Muscle of arm (tissue), 12 donors: Measurements from ENCODE around the gene GVQW3. TPM values are rescaled to one million over a fixed set of nuclear protein-coding genes. Genes with fewer than 3 reads are reported as not detected.
A peak's percentile ranks its signal among the peaks of the same experiment; 100 is the strongest.
"Not testable (repeated sequence)": the region's sequence is repeated elsewhere in the genome, so short reads cannot be mapped to it uniquely, and the experiment has no call there.

Source experiments
- DNase-seq: peaks from one replicate; pipeline ENCODE4 v3.0.0-alpha.2; 2013
- polyA plus RNA-seq, 12 donors: library from polyadenylated mRNA; unstranded; fragments of 120-200 nt; gene quantifications; one replicate each; pipeline ENCODE4 v1.2.1, GENCODE V29; 2013; ENCODE audit not compliant: insufficient read length in 12 of 12

Gene GVQW3
- polyA plus RNA-seq, 12 donors: 2.8 to 8.1 (median 5.1) TPM; not detected in 2

GRCh38 chr11:76380159-76380976 is 755 bp upstream of the GVQW3 start:
- peak; percentile 15 for DNase-seq

GRCh38 chr11:76382209-76382608 is 1.1 kb downstream of the GVQW3 start:
- no peak for DNase-seq

GRCh38 chr11:76385903-76386302 is 4.8 kb downstream of the GVQW3 start:
- no peak for DNase-seq

GRCh38 chr11:76388408-76388807 is 7.3 kb downstream of the GVQW3 start:
- no peak for DNase-seq

GRCh38 chr11:76391021-76391420 is 9.9 kb downstream of the GVQW3 start:
- no peak for DNase-seq

GRCh38 chr11:76391811-76392475 is 10.8 kb downstream of the GVQW3 start:
- DNase-seq: no peak

GRCh38 chr11:76392870-76393269 is 11.7 kb downstream of the GVQW3 start:
- no peak for DNase-seq

- no peak for DNase-seq
These were observed 13.3 kb downstream of the GVQW3 start for GRCh38 chr11:76394411-76394810.

GRCh38 chr11:76395296-76395695 is 14.2 kb downstream of the GVQW3 start:
- DNase-seq: no peak

- DNase-seq: no peak
These were observed 16.3 kb downstream of the GVQW3 start for GRCh38 chr11:76397383-76397782.

GRCh38 chr11:76400967-76401366 is 19.8 kb downstream of the GVQW3 start:
- no peak for DNase-seq

- DNase-seq: not testable (repeated sequence)
These were observed 20.4 kb downstream of the GVQW3 start for GRCh38 chr11:76401484-76401883.

GRCh38 chr11:76406359-76406758 is 25.2 kb downstream of the GVQW3 start:
- DNase-seq: no peak

- DNase-seq: no peak
These were observed 27.2 kb downstream of the GVQW3 start for GRCh38 chr11:76408171-76408965.

GRCh38 chr11:76410851-76411357 is 29.8 kb downstream of the GVQW3 start:
- DNase-seq: peak; percentile 14

GRCh38 chr11:76415073-76415472 is 34.0 kb downstream of the GVQW3 start:
- no peak for DNase-seq

- DNase-seq: no peak
These were observed 38.8 kb downstream of the GVQW3 start for GRCh38 chr11:76419896-76420295.

GRCh38 chr11:76424379-76424778 is 43.3 kb downstream of the GVQW3 start:
- DNase-seq: no peak

GRCh38 chr11:76424891-76425290 is 43.8 kb downstream of the GVQW3 start:
- no peak for DNase-seq

GRCh38 chr11:76426660-76427059 is 45.5 kb downstream of the GVQW3 start:
- no peak for DNase-seq

- no peak for DNase-seq
These were observed 54.9 kb downstream of the GVQW3 start for GRCh38 chr11:76436020-76436419.

GRCh38 chr11:76443268-76443980 is 62.3 kb downstream of the GVQW3 start:
- no peak for DNase-seq
